GM10248 (cell line): ENCODE data around the gene GNG11.

ENCODE experiments used
- CTCF ChIA-PET: fragments of 300-600 bp; sonication (Branson Sonifier 250); formaldehyde crosslinking; extraction: SDS; loops from one replicate; lab custom pipeline; 2021; ENCODE audit warnings: antibody characterized with exemption; lab: Yijun Ruan, JAX
- POLR2A ChIA-PET: fragments of 350-650 bp; sonication (Branson Sonifier 250); formaldehyde crosslinking; extraction: SDS; loops from one replicate; lab custom pipeline; 2020; ENCODE audit warnings: antibody characterized with exemption; lab: Yijun Ruan, JAX
- DNase-seq: peaks from one replicate; pipeline ENCODE4 v3.0.0; 2012; ENCODE audit errors: extremely low spot score
- TF ChIP-seq, protein P1 (sequence below): IDR thresholded peaks from 2 replicates; pipeline ENCODE4 v1.5.1; 2012; ENCODE audit warnings: mild to moderate bottlenecking, low read depth; ENCODE audit errors: extremely low read depth, missing control alignments, control extremely low read depth

The GNG11 gene

DNA sequence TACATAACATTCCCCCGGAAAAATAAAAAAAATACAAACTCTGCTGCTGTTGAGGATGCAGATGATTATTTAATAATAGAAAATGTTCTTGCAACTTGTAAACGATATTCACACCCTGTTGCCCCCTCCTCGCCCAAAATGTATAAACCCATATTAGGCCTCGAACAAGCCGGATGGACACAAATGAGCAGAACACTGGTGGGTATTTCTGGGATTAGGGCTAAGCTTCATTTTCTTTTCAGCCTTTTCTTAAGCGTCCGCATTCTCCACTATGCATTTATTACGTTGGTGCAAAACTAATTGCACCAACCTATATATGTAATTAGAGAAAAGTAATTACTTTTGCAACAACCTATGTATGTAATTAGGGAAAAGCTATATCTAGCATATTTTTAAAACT lies 349 bp upstream of the GNG11 start:
- DNase-seq, result no peak
- ChIA-PET POLR2A (no interaction called here), CTCF (interaction anchor here (1.5 to 2.9 kb wide), 5 partner anchors 13 to 171 kb away, joined by 5 to 11 read pairs (median 5); no protein-coding TSS in a partner anchor)
- TF ChIP-seq, protein P1, sequence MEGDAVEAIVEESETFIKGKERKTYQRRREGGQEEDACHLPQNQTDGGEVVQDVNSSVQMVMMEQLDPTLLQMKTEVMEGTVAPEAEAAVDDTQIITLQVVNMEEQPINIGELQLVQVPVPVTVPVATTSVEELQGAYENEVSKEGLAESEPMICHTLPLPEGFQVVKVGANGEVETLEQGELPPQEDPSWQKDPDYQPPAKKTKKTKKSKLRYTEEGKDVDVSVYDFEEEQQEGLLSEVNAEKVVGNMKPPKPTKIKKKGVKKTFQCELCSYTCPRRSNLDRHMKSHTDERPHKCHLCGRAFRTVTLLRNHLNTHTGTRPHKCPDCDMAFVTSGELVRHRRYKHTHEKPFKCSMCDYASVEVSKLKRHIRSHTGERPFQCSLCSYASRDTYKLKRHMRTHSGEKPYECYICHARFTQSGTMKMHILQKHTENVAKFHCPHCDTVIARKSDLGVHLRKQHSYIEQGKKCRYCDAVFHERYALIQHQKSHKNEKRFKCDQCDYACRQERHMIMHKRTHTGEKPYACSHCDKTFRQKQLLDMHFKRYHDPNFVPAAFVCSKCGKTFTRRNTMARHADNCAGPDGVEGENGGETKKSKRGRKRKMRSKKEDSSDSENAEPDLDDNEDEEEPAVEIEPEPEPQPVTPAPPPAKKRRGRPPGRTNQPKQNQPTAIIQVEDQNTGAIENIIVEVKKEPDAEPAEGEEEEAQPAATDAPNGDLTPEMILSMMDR, result no peak

DNA sequence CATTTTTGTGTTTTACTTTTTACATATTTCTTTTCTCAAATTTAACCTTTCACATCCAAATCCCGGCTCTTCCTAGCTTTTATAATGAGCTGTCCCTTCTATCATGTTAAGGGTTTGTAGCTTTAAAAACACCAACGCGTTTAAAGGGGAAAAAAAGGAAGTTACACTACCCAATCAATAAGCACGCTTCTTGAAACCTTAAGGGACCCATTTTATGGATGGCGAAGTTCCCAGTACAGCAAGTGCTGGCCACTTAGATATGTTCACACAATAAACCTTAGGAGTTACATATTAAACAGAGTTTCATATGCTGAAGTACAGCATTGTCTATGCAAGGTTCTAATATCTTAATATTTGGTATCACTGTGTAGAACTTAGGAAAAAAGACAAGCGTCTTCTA lies 1.8 kb downstream of the GNG11 start:
- TF ChIP-seq, protein P1, result no peak
- ChIA-PET POLR2A (no interaction called here), CTCF (no interaction called here)
- DNase-seq, result no peak

DNA sequence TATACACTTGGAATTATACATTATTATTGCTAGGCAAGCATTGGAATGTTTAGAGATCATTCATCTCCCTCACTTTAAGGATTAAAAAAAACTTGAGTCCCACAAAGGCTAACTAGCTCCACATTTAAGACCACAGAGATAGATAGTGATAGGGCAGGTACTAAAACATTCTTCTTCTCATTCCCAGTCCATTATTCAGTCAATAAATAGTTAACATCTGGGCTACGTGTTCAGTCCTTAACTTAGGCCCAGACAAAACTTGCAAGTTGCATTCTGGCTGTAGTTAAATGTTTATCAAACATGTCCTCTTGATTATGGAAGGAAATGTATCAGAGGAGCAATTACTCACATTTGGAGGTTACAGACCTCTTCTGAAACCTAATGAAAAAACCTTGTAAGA lies 2.4 kb downstream of the GNG11 start:
- CTCF ChIA-PET, result no interaction called here
- TF ChIP-seq, protein P1, result no peak
- POLR2A ChIA-PET, result no interaction called here
- no peak for DNase-seq

DNA sequence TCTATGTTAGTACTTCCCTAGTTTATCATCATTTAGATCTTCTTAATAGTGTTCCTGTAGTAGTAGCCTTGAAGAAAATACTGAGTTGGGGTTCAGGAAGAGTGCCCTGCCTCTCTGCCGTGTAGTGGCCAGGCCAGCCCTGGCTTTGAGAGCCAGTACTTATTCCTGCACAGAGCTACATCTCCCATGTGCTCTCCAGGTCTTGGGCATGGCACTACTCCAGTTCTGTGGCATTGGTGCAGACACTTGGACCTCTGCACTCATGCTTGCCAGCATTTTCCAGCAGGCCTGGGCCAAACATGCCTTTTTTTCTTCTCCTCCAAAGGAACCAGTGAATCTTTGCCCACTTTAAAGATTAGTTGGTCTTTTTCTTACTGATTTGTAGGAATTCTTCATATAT lies 5.3 kb downstream of the GNG11 start:
- POLR2A ChIA-PET, result no interaction called here
- TF ChIP-seq, protein P1, result no peak
- DNase-seq, result no peak
- CTCF ChIA-PET, result interaction anchor here (1.0 to 2.5 kb wide), 2 partner anchors 24 to 159 kb away, joined by 5 to 7 read pairs; no protein-coding TSS in a partner anchor

DNA sequence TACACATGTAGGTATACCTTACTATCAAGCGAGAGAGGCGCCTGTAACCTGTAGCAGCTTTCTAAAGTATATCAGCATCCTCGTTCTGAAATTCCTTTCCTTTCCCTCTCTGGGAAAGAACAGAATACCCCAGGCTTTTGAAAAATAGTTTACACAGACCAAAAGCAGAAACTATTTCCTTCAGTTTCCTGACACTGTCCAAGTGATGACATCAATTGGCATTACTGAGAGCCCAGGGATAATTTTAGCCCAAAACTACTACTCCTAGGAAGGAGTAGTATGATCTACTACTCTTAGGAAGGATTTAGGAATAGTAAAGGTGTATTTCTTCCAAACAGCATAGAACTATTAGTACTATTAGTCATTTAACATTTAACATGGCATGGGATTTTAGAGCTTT lies 6.0 kb downstream of the GNG11 start:
- ChIA-PET POLR2A (no interaction called here), CTCF (interaction anchor here (1.0 to 2.5 kb wide), 2 partner anchors 25 to 158 kb away, joined by 5 to 7 read pairs; no protein-coding TSS in a partner anchor)
- DNase-seq, result no peak
- TF ChIP-seq, protein P1, result no peak

DNA sequence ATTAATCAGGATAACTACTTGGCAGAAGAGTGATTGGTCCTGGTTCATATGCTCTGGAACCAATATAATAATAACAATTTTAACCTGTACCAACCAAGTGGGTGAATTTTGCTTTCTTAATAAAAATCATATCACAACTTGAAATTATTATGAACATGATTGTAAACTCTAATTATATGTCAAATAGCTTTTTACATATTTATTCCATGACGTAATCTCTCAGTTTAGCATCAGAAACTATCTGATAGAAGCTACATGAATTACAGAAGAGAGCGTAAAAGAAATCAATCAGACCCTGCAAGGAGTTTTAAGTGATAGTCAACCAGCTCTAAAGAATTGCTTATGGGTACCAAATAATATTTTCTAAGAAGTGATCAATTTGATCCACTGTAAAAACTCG lies 10.1 kb downstream of the GNG11 start:
- ChIA-PET CTCF (interaction anchor here (1.1 to 2.1 kb wide), 3 partner anchors 10 to 29 kb away, joined by 3 to 7 read pairs (median 3); no protein-coding TSS in a partner anchor), POLR2A (no interaction called here)
- TF ChIP-seq, protein P1, result no peak
- no peak for DNase-seq

DNA sequence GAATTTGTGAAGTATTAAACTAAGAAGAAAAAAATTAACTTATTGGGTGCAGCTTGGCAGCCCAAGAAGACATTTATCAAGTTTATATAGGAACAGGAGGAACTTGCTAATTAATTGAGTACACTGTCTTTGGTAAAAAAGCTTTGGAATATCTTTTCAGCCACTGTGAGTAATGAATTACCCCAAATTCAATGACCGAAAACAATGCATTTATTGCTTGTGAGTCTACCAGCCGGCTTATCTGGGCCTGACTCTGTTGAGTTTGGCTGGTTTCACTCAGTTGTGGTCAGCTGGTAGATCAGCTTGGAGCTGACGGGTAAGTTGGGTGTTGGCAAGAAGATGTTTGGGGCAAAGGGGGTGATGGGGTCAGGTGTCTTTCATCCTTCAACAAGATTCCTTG lies 11.6 kb downstream of the GNG11 start:
- TF ChIP-seq, protein P1, result no peak
- CTCF ChIA-PET, result no interaction called here
- POLR2A ChIA-PET, result no interaction called here
- DNase-seq, result no peak
